GM21576 (cell line): ENCODE measurements around the gene KCNH6.
A peak's percentile ranks its signal among the peaks of the same experiment; 100 is the strongest.

Experiments
- ATAC-seq: cut with Tn5 transposase; IDR thresholded peaks from one replicate; pipeline ENCODE4 v1.9.1; 2021; ENCODE audit warnings: mild to moderate bottlenecking, moderate library complexity; ENCODE audit not compliant: unreplicated experiment

Gene KCNH6

DNA sequence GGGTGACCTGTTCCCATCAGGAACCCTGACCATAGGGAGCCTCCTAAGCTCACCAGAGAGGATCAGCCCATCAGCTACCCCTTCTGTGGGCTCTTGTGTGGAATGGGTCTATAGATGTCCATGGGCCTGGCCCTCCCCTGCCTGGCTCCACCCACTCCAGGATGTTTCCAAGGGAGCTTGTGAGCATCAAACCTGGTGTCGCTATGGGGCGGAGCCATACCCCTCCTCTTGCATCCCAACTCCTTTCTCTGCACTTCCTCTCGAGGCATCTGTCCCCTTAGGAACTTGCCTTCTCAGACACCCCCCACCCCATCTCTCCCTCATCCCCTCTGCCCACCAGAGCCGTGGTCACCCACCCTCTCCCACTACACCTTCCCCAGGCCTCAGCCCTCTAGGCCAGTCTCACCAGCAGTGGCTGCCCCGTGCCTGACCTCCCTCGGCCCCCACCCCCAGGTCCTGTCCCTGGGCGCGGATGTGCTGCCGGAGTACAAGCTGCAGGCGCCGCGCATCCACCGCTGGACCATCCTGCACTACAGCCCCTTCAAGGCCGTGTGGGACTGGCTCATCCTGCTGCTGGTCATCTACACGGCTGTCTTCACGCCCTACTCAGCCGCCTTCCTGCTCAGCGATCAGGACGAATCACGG is 10.4 kb downstream of the KCNH6 start:
- no peak for ATAC-seq

DNA sequence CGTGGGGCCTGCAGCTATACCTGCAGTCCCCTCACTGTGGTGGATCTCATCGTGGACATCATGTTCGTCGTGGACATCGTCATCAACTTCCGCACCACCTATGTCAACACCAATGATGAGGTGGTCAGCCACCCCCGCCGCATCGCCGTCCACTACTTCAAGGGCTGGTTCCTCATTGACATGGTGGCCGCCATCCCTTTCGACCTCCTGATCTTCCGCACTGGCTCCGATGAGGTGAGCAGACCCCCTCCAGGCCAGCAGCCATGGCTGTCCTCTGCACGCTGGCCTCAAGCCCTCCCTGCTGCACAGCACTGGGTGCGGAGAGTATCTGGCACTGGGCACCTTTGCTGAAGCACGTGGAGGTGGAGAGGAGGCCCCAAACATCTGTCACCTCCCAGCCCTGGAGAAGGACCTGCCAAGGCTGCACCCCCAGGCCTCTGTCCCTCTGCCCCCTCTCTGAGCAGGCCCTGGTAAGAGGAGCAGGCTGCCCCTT is 11.0 kb downstream of the KCNH6 start:
- ATAC-seq: no peak

DNA sequence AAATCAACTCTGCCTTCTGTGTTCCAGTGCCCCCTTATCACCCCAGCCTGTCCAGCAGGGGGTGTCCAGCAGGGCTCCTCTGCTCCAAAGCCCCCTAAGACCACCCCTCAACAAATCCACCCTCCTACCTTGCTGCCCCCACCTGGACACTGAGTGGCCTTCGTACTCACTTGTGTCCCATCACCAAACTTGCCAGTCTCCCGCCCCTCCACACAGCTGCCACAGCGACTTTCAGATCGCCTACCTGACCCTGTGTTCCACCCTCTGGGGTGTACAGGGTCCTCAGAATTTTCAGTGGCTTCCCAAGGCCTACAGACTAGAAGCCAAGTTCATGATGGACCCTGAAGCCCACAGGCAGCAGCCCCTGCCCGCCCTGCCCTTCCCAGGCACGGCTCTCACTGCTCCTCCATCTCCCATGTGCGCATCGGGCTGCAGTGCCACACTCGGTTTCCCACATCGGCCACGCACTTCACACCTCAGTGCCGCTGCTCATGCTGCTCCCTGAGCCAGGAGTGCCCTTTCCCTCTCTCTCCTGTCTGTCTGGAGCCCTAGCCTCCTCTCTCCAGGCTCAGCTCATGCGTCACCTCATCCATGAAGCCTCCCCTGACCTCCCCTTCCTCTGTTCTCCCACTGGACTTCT is 11.8 kb downstream of the KCNH6 start:
- no peak for ATAC-seq

DNA sequence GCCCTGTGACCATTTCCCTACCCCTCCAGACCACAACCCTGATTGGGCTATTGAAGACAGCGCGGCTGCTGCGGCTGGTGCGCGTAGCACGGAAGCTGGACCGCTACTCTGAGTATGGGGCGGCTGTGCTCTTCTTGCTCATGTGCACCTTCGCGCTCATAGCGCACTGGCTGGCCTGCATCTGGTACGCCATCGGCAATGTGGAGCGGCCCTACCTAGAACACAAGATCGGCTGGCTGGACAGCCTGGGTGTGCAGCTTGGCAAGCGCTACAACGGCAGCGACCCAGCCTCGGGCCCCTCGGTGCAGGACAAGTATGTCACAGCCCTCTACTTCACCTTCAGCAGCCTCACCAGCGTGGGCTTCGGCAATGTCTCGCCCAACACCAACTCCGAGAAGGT is 12.5 kb downstream of the KCNH6 start:
- no peak for ATAC-seq

DNA sequence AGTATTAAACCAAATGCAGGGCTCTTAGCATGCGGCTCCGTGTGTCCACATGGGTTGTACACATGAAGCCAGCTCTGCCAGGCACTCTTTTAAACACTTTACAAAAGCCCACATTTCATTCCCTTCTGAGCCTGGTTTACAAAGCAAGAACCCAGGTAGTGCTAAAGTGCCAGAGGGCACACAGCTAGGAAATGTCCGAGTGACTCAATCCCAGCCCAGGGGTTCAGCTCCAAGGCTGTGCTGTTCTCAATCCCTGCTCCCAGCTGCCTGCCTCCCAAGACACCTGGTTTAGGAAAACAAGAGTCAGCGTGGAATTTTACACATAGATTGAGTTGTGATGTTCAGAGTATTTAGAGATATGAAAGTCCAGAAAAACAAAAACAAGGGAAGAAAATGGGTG is 13.8 kb downstream of the KCNH6 start:
- ATAC-seq: no peak

DNA sequence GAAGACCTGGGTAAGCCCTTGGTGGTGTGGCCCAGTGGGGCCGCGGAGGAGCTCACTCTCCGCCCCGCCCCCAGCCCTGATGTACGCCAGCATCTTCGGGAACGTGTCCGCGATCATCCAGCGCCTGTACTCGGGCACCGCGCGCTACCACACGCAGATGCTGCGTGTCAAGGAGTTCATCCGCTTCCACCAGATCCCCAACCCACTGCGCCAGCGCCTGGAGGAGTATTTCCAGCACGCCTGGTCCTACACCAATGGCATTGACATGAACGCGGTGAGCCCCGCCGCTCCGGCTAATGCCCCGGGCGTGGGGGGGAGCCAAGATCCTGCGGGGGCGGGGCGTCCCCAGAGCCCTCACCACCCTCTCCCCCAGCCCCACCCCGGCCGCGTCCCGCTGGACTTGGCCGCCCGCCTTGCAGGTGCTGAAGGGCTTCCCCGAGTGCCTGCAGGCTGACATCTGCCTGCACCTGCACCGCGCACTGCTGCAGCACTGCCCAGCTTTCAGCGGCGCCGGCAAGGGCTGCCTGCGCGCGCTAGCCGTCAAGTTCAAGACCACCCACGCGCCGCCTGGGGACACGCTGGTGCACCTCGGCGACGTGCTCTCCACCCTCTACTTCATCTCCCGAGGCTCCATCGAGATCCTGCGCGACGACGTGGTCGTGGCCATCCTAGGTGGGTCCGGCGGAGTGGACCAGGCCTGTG is 15.0 kb downstream of the KCNH6 start:
- no peak for ATAC-seq

DNA sequence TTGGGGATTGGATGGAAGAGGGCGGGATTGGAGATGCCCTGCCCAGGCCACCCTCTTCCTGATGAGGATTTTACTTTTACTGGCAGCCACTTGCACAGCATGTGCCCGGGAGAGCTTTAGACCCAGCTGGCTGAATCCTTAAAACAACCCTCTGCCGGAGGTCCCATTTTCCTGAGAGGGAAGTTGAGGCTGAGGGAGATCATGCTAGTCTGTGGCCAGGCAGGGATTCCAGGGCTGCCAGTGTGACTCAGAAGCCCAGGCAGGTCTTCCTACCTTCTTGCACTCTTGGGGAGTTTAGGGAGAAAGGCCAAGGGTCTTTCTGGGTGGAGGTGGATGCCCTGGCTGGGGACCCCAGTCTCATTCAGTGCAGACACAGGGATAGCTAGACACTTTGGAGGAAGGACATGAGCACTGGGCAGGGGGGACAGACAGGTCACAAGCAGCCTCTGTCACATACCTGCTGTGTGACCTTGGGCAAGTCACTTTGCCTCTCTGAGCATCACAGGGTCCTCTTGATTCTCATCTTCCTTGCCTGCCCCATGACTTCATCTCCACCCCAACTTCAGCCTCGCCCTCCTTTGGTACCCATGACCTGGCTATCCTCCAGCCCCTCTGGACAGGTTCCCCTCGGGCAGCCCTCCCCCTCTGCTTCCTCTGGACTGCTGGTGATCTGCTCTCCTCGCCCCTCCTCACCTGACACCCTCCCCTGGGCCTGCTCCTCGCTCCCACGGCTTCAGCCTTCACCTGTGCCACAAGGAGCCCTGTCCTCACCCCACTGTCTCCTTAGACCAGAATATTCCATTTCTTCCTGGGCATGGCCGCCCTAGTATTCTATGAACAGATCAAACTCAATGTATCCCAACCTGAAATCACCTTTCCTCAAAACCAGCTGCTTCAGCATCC is 15.8 kb downstream of the KCNH6 start:
- no peak for ATAC-seq

DNA sequence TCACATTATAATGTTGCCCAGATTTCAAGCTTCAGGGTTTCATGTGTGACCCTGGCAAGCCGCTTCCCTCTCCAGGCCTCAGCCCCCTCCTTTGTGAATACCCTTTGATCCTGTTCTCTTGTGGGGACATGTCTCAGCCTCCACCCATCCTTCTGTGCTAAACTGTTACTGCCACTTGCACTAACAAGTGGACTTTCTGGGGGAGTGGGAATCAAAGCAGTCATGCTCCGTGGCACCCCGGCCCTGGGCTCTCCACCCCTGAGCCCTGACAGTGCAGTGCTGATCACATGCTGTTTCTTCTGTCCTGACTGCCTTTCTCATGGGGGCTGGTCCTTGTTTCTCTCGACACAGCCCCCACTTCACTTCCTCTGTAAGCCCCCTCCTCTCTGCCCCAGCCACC is 17.4 kb downstream of the KCNH6 start:
- no peak for ATAC-seq

DNA sequence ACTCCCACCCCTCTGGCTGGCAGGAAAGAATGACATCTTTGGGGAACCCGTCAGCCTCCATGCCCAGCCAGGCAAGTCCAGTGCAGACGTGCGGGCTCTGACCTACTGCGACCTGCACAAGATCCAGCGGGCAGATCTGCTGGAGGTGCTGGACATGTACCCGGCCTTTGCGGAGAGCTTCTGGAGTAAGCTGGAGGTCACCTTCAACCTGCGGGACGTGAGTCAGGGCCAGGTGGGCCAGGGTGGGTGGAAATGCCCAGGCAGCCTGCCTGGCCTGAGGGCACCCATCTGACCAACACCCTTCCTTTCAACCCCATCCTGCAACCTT is 19.0 kb downstream of the KCNH6 start:
- ATAC-seq: no peak

DNA sequence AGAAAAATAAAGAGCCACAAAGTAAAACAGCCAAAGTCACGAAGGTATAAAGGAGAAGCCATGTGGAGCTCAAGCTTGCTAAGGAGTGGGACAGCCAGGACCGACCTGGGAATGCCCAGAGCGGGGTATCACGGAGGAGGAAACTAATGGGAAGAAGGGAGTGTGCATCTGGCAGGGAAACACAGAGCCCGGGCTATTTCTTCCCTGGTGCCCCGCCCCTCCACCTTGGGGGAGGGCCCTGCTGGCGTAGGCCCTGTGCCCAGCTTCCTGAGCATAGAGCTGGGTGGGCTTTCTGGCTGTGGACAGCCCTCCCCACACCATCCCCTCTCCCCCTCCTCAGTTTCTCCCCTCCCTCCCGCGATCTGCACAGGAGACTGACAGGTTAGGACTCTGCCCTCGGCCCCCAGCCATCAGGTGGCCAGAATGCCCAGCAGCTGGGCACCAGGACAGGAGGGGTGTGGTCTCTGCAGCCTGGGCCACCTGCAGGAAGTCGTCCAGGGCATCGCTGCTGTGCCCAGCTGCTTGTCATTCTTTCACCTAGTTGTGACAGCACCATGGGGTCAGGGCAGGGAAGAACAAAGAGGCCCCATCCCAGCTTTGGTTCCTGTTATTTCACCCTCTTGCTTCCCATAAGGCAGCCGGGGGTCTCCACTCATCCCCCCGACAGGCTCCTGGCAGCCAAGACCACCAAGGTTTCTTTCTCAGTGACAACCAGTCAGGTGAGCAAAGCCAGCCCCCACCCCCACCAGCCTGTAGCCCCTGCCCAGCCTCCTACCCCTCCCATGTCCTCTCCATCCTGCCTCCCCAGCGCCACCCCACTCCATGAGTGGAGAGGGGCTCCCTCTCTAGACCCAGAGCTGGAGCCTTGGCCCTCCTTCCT is 20.0 kb downstream of the KCNH6 start:
- ATAC-seq: no peak

DNA sequence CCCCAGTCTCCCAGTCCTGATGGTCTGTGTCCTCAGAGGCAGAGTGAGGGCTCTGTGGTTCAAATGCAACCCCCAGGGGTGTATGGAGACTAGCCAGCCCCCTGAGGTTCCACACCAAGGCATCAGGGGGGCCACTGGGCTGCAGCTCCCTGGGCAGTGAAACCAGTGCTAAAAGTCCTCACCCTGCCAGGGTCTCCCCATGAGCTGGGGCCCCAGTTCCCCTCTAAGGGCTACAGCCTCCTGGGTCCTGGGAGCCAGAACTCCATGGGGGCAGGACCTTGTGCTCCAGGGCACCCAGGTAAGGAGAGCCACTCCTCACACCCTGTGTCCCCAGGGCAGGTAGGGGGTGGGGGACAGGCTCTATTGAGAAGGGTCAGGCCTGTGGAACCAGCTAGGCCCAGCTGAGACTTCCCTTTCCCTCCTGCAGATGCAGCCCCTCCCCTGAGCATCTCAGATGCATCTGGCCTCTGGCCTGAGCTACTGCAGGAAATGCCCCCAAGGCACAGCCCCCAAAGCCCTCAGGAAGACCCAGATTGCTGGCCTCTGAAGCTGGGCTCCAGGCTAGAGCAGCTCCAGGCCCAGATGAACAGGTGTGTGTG is 20.8 kb downstream of the KCNH6 start:
- ATAC-seq: no peak

DNA sequence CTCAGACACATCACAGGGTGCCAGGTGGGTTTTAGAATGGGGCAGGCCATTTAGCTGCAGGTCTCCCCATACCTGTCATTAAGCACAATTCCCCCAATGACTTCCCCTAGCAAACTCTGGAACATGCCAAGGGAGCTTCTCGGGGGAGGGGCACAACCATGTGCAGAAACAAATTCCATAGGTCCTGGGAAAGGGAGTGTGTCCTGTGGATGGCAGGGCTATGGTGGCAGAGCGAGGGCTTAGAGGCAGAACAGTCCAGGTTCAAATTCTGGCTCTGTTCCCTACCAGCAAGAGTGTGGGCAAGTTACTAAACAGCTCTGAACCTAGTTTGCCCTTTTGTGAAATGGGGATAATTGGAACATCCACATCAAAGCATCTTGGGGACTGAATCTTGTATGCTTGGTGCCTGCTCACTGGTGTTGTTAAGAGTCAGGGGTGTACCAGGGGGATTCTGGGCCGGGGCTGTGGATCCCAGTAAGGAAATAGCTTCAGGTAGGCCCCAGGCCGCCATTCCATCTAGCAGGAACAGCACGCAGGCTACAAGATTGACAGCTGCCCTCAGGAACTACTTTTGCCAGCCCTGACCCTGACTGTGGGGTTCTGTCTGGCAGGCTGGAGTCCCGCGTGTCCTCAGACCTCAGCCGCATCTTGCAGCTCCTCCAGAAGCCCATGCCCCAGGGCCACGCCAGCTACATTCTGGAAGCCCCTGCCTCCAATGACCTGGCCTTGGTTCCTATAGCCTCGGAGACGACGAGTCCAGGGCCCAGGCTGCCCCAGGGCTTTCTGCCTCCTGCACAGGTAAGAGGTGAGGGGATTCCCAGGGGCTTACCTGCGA is 21.5 kb downstream of the KCNH6 start:
- no peak for ATAC-seq

DNA sequence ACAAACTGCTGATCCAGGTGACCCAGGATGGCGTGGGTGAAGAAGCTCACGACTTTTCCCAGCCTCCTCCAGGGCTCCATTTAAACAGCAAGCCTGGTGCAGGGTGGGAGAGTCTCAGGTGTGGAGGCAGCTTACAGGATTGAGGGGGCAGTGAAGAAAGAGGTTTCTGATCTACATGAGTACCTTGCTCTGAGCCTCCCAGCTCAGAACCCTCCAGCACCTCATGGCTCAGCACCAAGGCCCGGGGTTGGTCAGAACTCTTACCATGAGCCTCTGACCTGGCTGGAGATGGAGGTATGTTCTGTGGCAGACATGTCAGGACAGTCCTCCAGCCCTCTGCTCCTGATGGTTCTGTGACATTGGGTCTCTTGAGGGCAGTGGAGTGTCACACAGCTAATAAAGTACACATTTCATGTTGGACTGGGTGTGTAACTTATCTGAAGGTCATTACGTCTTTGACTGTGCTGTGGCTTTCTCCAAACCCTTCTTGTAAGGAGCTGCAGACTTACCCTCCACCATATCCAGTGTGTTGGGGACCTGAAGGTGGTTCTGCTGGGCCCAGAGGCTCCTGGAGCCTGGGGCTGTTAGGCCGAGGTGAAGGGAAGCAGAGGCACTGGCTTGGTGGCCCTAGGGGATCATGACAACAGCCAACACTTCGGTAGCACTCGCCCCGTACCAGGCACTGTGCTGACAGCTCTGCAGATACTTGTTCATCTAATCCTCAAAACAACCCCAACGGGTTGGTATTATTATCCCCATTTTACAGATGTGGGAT is 23.3 kb downstream of the KCNH6 start:
- no peak for ATAC-seq

DNA sequence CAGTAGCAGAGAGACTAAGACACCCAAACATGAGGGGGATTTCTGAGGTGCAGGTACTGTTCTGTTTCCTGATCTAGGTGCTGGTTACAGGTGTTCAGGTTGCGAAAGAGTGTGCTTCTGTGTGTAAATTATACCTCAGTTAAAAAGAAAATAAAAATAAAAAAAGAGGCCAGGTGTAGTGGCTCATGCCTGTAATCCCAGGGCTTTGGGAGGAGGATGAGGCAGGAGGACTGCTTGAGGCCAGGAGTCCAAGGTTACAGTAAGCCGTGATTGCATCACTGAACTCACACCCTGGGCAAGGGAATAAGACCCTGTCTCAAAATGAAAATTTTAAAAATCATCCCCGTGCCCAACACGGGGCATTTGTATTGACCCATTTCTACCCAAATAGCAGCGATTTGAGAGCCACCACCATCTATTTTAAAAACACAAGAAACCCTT is 23.9 kb downstream of the KCNH6 start:
- no peak for ATAC-seq

DNA sequence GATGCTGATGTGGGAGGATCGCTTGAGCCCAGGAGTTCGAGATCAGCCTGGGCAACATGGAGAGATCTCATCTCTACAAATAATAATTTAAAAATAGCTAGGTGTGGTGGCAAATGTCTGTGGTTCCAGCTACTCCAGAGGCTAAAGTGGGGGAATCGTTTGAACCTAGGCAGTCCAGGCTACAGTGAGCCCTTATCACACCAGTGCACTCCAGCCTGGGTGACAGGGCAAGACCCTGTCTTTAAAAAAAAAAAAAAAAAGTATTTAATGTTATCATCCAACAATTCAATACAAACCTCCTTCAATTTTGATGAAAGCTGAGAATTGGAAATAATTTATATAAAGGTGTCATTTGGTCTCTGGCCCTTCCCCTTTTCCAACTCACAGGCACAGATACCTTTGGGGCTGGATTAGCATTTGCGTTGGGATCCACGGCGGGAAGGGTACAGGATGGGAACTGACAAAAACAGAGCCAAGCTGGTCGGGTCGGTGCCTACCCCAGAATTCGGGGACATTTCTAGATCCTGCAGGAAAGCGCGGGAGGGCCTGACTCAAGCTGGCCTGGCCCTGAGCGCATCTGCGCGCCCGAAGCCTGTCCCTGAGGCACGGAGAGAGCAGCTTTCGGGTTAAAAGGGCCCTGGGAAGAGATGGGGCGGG is 26.3 kb downstream of the KCNH6 start:
- peak; percentile 7 for ATAC-seq

DNA sequence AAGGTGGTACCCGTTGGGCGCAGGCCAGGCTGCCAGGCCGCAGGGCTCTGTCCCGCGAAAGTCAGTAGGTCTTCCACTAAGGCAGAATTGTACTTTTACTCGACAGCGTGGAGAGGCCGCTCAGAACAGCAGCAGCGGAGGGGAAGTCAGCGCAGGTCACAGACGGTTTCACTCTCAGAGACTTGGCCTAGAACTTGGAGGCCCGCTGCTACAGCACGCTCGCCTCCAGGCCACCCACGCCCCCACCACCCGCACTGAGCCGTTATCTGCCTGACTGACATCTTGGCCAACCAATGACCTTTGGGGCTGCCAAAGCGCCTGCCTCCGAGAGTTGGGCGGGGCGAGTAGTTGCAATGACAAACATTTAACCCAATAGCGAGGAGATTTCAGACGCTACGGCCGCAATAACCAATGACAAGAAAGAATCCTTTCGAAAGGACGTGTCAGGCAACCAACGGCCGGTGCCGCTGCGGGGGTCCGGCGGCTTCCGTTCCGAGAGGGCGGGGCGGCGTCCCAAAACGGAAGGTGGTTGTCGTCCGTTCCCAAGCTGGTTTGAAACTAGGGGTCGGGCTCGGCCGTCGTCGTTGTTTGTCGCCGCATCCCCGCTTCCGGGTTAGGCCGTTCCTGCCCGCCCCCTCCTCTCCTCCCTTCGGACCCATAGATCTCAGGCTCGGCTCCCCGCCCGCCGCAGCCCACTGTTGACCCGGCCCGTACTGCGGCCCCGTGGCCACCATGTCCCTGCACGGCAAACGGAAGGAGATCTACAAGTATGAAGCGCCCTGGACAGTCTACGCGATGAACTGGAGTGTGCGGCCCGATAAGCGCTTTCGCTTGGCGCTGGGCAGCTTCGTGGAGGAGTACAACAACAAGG is 27.0 kb downstream of the KCNH6 start, which contains the start of gene DCAF7:
TSS of gene DCAF7 (plus strand) at position 532 of the 871 bp plus-strand sequence. CDS start at position 733, 201 bp downstream.
- ATAC-seq: peak; percentile 90
